Trophoblast cell (in vitro differentiated cells and primary cell): Measurements from ENCODE around the gene TRAP1.

ENCODE experiments used
- DNase-seq, 2 donors: peaks; one replicate each; pipeline ENCODE4 v3.0.0-alpha.2; 2016
- H2AFZ ChIP-seq: 2 replicates; pipeline ENCODE4 v1.6.1; 2013; ENCODE audit warnings: low read length, moderate library complexity, mild to moderate bottlenecking; ENCODE audit not compliant: insufficient read depth, poor library complexity
- H2AK5ac ChIP-seq: 2 replicates; pipeline ENCODE4 v1.6.1; 2013; ENCODE audit warnings: mild to moderate bottlenecking, low read length
- H2BK120ac ChIP-seq: 2 replicates; pipeline ENCODE4 v1.6.1; 2013; ENCODE audit warnings: low read length, mild to moderate bottlenecking, moderate library complexity; ENCODE audit not compliant: insufficient read depth, poor library complexity
- H2BK12ac ChIP-seq: 2 replicates; pipeline ENCODE4 v1.6.1; 2013; ENCODE audit warnings: mild to moderate bottlenecking, low read length, moderate library complexity
- H2BK5ac ChIP-seq: 2 replicates; pipeline ENCODE4 v1.6.1; 2013; ENCODE audit warnings: low read length, low read depth, moderate library complexity, mild to moderate bottlenecking; ENCODE audit not compliant: poor library complexity
- H3K14ac ChIP-seq: 2 replicates; pipeline ENCODE4 v1.6.1; 2013; ENCODE audit warnings: mild to moderate bottlenecking, low read length
- H3K18ac ChIP-seq: 2 replicates; pipeline ENCODE4 v1.6.1; 2013; ENCODE audit warnings: mild to moderate bottlenecking, low read length
- H3K23ac ChIP-seq: 2 replicates; pipeline ENCODE4 v1.6.1; 2013; ENCODE audit warnings: low read length
- H3K27ac ChIP-seq: 2 replicates; pipeline ENCODE4 v1.5.1; 2013; ENCODE audit warnings: low read depth, mild to moderate bottlenecking, inconsistent platforms, low read length, moderate library complexity
- H3K27me3 ChIP-seq: 2 replicates; pipeline ENCODE4 v1.6.1; 2013; ENCODE audit warnings: inconsistent platforms, mild to moderate bottlenecking, low read length, moderate library complexity; ENCODE audit not compliant: insufficient read depth
- H3K36me3 ChIP-seq, 2 experiments: 1 replicate in 1 of 2; 2 replicates in 1 of 2; pipeline ENCODE4 v1.6.1; 2013; ENCODE audit warnings: low read length in 2 of 2, mild to moderate bottlenecking in 2 of 2, moderate library complexity in 1 of 2; ENCODE audit not compliant: insufficient read depth in 2 of 2, control insufficient read depth in 1 of 2
- H3K4ac ChIP-seq: 2 replicates; pipeline ENCODE4 v1.6.1; 2013; ENCODE audit warnings: low read depth, mild to moderate bottlenecking, low read length, moderate library complexity
- H3K4me1 ChIP-seq, 2 experiments: 1 replicate in 1 of 2; 2 replicates in 1 of 2; pipeline ENCODE4 v1.6.1; 2013; ENCODE audit warnings: low read length in 2 of 2, mild to moderate bottlenecking in 2 of 2, moderate library complexity in 1 of 2; ENCODE audit not compliant: insufficient read depth in 2 of 2, control insufficient read depth in 1 of 2
- H3K4me2 ChIP-seq: 2 replicates; pipeline ENCODE4 v1.6.1; 2013; ENCODE audit warnings: inconsistent platforms, mild to moderate bottlenecking, low read length, moderate library complexity
- H3K4me3 ChIP-seq: 2 replicates; pipeline ENCODE4 v1.5.1; 2013; ENCODE audit warnings: mild to moderate bottlenecking, low read depth, low read length, inconsistent platforms
- H3K79me1 ChIP-seq: one replicate; pipeline ENCODE4 v1.6.1; 2013; ENCODE audit warnings: low read length
- H3K79me2 ChIP-seq: 2 replicates; pipeline ENCODE4 v1.6.1; 2013; ENCODE audit warnings: low read length, mild to moderate bottlenecking; ENCODE audit not compliant: control insufficient read depth, insufficient read depth, poor library complexity
- H3K9ac ChIP-seq: 2 replicates; pipeline ENCODE4 v1.6.1; 2013; ENCODE audit warnings: mild to moderate bottlenecking, low read length
- H3K9me3 ChIP-seq: 2 replicates; pipeline ENCODE4 v1.6.1; 2013; ENCODE audit warnings: low read depth, mild to moderate bottlenecking, control low read depth, inconsistent platforms, low read length; ENCODE audit not compliant: insufficient read depth
- H4K12ac ChIP-seq: 2 replicates; pipeline ENCODE4 v1.6.1; 2013; ENCODE audit warnings: low read depth, mild to moderate bottlenecking, low read length, moderate library complexity
- H4K8ac ChIP-seq: 2 replicates; pipeline ENCODE4 v1.6.1; 2013; ENCODE audit warnings: low read depth, mild to moderate bottlenecking, low read length, moderate library complexity
- H4K91ac ChIP-seq: one replicate; pipeline ENCODE4 v1.6.1; 2013; ENCODE audit warnings: low read depth, mild to moderate bottlenecking, low read length, moderate library complexity
- WGBS: extraction: QIAGEN DNeasy Blood & Tissue Kit; methylation state at CpG from one replicate; pipeline ENCODE4 v1.1.7; 2013; ENCODE audit warnings: missing lambda C conversion rate; ENCODE audit not compliant: insufficient read length, insufficient coverage; ENCODE audit errors: extremely low coverage; 5-methylcytosine and 5-hydroxymethylcytosine counted together

The TRAP1 gene

GRCh38 chr16:3738128-3738527 is 20.8 kb upstream of the TRAP1 start:
- H3K18ac ChIP-seq: no peak overlapping the region
- WGBS: no CpG with 5 or more reads among the region's 5 CpGs
- no peak overlapping the region for H3K4me2 ChIP-seq
- H2BK12ac ChIP-seq: no peak overlapping the region
- H3K27me3 ChIP-seq: no peaks in the 10 kb centered on the region
- H3K23ac ChIP-seq: no peak overlapping the region
- no peak overlapping the region for H3K14ac ChIP-seq
- H3K4ac ChIP-seq: no peak overlapping the region
- H3K9me3 ChIP-seq: peaks cover 7% of the 10 kb centered on the region
- H4K8ac ChIP-seq: no peak overlapping the region
- H3K27ac ChIP-seq: no peak overlapping the region
- H3K4me1 ChIP-seq: no peaks in the 10 kb centered on the region
- no peak overlapping the region for H3K4me3 ChIP-seq
- H4K12ac ChIP-seq: no peak overlapping the region
- DNase-seq: no peak
- H3K9ac ChIP-seq: no peak overlapping the region
- H2BK120ac ChIP-seq: no peak overlapping the region
- peaks cover 67 to 77% of the 10 kb centered on the region in 2 experiments for H3K36me3 ChIP-seq
- H2BK5ac ChIP-seq: no peak overlapping the region
- H3K79me1 ChIP-seq: no peaks in the 10 kb centered on the region
- no peak overlapping the region for H2AK5ac ChIP-seq
- H2AFZ ChIP-seq: no peak overlapping the region
- H3K79me2 ChIP-seq: no peaks in the 10 kb centered on the region
- no peak overlapping the region for H4K91ac ChIP-seq

- H3K27ac ChIP-seq: no peak overlapping the region
- H2BK12ac ChIP-seq: no peak overlapping the region
- peaks cover 65 to 76% of the 10 kb centered on the region in 2 experiments for H3K36me3 ChIP-seq
- H3K79me2 ChIP-seq: no peaks in the 10 kb centered on the region
- no peak overlapping the region for H3K14ac ChIP-seq
- no peak overlapping the region for H4K8ac ChIP-seq
- no peak overlapping the region for H3K18ac ChIP-seq
- H3K4me2 ChIP-seq: no peak overlapping the region
- no peak overlapping the region for H2BK5ac ChIP-seq
- H3K27me3 ChIP-seq: no peaks in the 10 kb centered on the region
- no CpG with 5 or more reads among the region's 8 CpGs for WGBS
- no peak overlapping the region for H3K23ac ChIP-seq
- H3K9me3 ChIP-seq: peaks cover 7% of the 10 kb centered on the region
- no peak overlapping the region for H2AK5ac ChIP-seq
- no peak overlapping the region for H3K4ac ChIP-seq
- H3K4me3 ChIP-seq: no peak overlapping the region
- no peak overlapping the region for H2AFZ ChIP-seq
- no peak overlapping the region for H4K12ac ChIP-seq
- no peaks in the 10 kb centered on the region for H3K79me1 ChIP-seq
- no peak overlapping the region for H2BK120ac ChIP-seq
- H4K91ac ChIP-seq: no peak overlapping the region
- H3K9ac ChIP-seq: no peak overlapping the region
- DNase-seq: no peak
- H3K4me1 ChIP-seq: no peaks in the 10 kb centered on the region
Measured at GRCh38 chr16:3737181-3737580, 19.9 kb upstream of the TRAP1 start.

GRCh38 chr16:3736116-3736515 is 18.8 kb upstream of the TRAP1 start:
- no peaks in the 10 kb centered on the region for H3K27me3 ChIP-seq
- no peak overlapping the region for H4K8ac ChIP-seq
- no peaks in the 10 kb centered on the region for H3K4me1 ChIP-seq
- H3K79me2 ChIP-seq: no peaks in the 10 kb centered on the region
- no peak overlapping the region for H3K4me3 ChIP-seq
- no peak overlapping the region for H2BK120ac ChIP-seq
- no peak overlapping the region for H3K23ac ChIP-seq
- H2BK5ac ChIP-seq: no peak overlapping the region
- no peak overlapping the region for H3K4me2 ChIP-seq
- DNase-seq: no peak
- peaks cover 70 to 80% of the 10 kb centered on the region in 2 experiments for H3K36me3 ChIP-seq
- peaks cover 7% of the 10 kb centered on the region for H3K9me3 ChIP-seq
- no peak overlapping the region for H2BK12ac ChIP-seq
- no peaks in the 10 kb centered on the region for H3K79me1 ChIP-seq
- no peak overlapping the region for H3K9ac ChIP-seq
- H3K27ac ChIP-seq: no peak overlapping the region
- H3K4ac ChIP-seq: no peak overlapping the region
- H2AK5ac ChIP-seq: no peak overlapping the region
- H4K91ac ChIP-seq: no peak overlapping the region
- no CpG with 5 or more reads among the region's 6 CpGs for WGBS
- no peak overlapping the region for H3K14ac ChIP-seq
- H4K12ac ChIP-seq: no peak overlapping the region
- H3K18ac ChIP-seq: no peak overlapping the region
- H2AFZ ChIP-seq: no peak overlapping the region

- Histone ChIP-seq H3K27ac (no peak overlapping the region), H3K4me1 (no peaks in the 10 kb centered on the region), H3K9ac (no peak overlapping the region), H2BK5ac (no peak overlapping the region), H4K12ac (no peak overlapping the region), H3K36me3 (peaks cover 70 to 80% of the 10 kb centered on the region in 2 experiments), H2BK120ac (no peak overlapping the region), H2AFZ (no peak overlapping the region), H3K79me2 (no peaks in the 10 kb centered on the region), H4K91ac (no peak overlapping the region), H3K14ac (no peak overlapping the region), H3K4me3 (peak overlapping the region; percentile 25), H3K27me3 (no peaks in the 10 kb centered on the region), H2AK5ac (no peak overlapping the region), H3K9me3 (peaks cover 7% of the 10 kb centered on the region), H3K4ac (no peak overlapping the region), H2BK12ac (no peak overlapping the region), H3K79me1 (no peaks in the 10 kb centered on the region), H3K4me2 (no peak overlapping the region), H4K8ac (no peak overlapping the region), H3K23ac (no peak overlapping the region), H3K18ac (no peak overlapping the region)
- no CpG with 5 or more reads among the region's 13 CpGs for WGBS
- no peak for DNase-seq
Measured at GRCh38 chr16:3735541-3735940, 18.2 kb upstream of the TRAP1 start.
